T1000 (cell line): Measurements from ENCODE around the gene FBF1.
A peak's percentile ranks its signal among the peaks of the same experiment; 100 is the strongest.
"Not testable (repeated sequence)": the region's sequence is repeated elsewhere in the genome, so short reads cannot be mapped to it uniquely, and the experiment has no call there.

ENCODE experiments used
- DNase-seq: peaks from one replicate; lab custom pipeline; 2025; ENCODE audit warnings: mixed read lengths; lab: John Stamatoyannopoulos, UW

Gene FBF1

GRCh38 chr17:75875182-75875939 lies 65.5 kb downstream of the FBF1 start:
- DNase-seq = no peak

- no peak for DNase-seq
Measured at GRCh38 chr17:75874323-75875181, 66.3 kb downstream of the FBF1 start.

- no peak for DNase-seq
Measured at GRCh38 chr17:75873587-75874322, 67.1 kb downstream of the FBF1 start.

GRCh38 chr17:75872434-75873351 lies 68.1 kb downstream of the FBF1 start:
- peak; percentile 52 for DNase-seq

GRCh38 chr17:75870228-75870627 lies 70.6 kb downstream of the FBF1 start:
- not testable (repeated sequence) for DNase-seq

- DNase-seq = no peak
Measured at GRCh38 chr17:75869282-75870141, 71.3 kb downstream of the FBF1 start.

- not testable (repeated sequence) for DNase-seq
Measured at GRCh38 chr17:75868730-75869281, 72.0 kb downstream of the FBF1 start.

- not testable (repeated sequence) for DNase-seq
Measured at GRCh38 chr17:75865404-75866188, 75.2 kb downstream of the FBF1 start.

- not testable (repeated sequence) for DNase-seq
Measured at GRCh38 chr17:75864887-75865286, 76.0 kb downstream of the FBF1 start.

GRCh38 chr17:75864448-75864871 lies 76.4 kb downstream of the FBF1 start:
- DNase-seq = no peak

GRCh38 chr17:75861927-75862317 lies 78.9 kb downstream of the FBF1 start:
- DNase-seq = no peak
